ENCODE data around the gene SDK2.

The SDK2 gene

GRCh38 chr17:73531158-73531557, 113.1 kb downstream of the SDK2 start:
- DNase-seq, result no peak

DNA sequence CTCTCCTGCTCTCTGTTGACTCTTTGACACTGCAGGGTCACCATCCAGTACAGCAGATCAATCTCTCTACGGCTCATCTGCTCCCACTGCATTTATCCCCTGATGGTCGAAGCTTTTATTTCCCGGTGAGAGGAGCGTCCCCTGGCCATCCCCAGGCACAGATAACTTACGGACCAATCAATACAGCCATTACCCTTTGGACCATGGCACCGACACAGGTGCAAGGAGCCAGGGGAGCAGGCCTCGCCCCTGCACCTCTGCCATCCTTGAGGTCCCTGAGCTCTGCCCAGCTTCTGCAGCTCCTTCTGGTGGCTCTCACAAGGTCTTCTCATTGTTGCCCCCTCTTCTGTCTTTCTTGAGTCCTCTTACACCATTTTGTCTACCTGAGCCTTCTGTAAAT, 115.6 kb downstream of the SDK2 start:
- DNase-seq, result no peak

GRCh38 chr17:73526952-73527351, 117.3 kb downstream of the SDK2 start:
- no peak for DNase-seq

- DNase-seq, result no peak
Observed at GRCh38 chr17:73524941-73525679, 119.1 kb downstream of the SDK2 start.

DNA sequence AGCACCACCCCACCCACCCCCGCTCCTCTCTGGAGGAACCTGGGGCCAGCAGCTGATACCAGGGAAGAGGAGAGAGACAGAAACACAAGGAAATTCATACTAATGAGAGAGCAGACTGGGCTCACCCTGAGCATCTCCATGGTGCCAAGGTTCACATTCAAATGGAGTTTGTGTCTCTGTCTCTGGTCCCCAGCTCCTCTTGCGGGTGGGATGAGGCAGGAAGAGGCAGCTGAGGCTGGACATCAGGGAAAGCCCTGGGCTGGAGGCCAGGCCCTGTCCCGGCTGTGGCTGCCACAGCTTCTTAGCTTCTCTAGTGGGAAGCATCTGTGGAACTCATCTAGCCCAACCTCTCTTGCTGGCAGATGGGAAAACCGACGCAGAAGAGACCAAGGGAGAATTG, 121.5 kb downstream of the SDK2 start:
- DNase-seq, result no peak

GRCh38 chr17:73522107-73522506, 122.1 kb downstream of the SDK2 start:
- DNase-seq, result no peak

DNA sequence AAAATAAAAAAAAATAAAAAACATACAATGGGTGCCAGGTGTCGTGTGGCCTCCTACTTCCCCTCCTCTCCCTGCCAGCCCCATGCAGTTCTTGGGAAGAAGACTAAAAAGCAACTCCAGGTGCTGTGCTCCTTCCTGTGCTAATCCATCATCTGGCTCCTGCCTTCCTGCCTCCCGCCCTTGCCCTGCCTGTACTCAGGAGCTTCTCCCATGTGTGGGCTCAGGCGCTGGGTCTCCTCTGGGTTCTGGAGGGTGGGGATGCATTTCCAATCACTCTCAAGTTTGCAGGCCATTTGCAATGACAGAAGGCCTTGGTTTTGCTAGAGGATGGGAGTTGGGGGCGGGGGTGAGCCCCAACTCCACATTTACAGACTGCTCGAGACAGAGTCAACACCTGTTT, 122.9 kb downstream of the SDK2 start:
- no peak for DNase-seq

DNA sequence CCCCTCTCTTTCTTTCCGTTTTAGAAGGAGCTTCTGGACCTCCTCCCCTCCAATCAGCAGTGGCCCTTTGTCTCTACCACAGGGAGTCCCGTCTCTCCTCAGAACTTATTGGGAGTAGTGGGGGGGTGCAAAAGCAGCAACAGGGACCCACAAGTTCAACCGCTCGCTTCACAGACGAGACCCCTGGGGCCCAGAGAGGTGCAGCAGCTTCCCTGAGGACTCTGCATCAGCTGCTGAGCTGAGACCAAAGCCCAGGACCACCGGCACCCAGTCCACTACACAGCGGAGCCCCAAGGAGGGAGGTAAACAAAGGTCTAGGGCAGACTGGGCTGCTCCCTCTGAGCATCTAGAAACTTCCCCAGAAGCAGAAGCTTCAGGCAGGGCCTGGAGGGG, 123.9 kb downstream of the SDK2 start:
- no peak for DNase-seq

DNA sequence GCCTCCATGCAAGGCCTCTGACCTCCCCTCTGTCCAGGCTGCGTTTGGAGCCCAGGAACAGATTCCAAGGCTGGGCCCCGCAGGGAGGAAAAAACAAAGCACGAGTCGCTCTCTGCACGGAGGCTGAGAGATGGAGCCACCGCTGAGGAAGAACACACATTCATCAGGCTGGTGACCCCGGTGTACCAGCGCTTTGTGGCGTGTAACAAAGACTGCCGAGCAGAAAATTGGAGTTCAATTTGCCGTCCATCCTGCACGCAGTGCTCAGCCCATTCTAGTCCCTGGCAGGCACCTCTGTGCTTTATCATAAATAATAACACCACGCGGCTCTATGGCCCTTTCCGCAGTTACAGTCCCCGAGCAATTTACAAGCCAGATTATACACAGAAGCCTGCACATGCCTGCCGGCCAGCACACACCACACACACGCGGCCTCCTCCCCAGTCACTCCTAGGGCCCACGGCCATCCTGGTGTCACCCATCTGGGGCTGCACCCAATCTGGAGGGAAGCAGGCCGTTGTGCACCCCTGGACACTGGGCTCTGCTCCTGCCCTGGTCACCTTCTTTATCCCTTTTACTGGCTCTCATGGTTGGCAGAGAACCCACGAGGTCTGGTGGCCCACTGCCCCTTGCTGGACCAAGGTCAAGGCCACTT, 124.4 kb downstream of the SDK2 start:
- no peak for DNase-seq

GRCh38 chr17:73519011-73519410, 125.2 kb downstream of the SDK2 start:
- no peak for DNase-seq

DNA sequence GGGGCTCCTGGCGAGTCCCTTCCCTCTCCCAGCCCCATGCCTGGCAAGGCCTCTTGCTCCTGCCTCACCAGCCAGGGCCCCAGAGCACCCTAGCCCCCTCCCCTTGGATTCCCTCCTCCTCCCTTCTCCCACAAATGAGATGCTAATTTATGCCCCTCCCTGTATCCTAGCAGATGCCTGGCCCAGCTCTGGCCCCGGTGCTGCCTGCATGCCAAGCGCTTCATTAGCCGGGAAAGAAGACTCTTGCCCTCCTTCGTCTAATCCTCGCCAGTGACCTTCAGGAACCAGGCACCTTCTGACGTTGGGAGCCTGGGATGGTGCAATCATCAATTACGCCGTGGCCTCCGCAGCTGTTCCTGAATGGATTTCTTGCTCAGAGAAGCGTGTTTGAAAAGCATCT, 127.8 kb downstream of the SDK2 start:
- no peak for DNase-seq

DNA sequence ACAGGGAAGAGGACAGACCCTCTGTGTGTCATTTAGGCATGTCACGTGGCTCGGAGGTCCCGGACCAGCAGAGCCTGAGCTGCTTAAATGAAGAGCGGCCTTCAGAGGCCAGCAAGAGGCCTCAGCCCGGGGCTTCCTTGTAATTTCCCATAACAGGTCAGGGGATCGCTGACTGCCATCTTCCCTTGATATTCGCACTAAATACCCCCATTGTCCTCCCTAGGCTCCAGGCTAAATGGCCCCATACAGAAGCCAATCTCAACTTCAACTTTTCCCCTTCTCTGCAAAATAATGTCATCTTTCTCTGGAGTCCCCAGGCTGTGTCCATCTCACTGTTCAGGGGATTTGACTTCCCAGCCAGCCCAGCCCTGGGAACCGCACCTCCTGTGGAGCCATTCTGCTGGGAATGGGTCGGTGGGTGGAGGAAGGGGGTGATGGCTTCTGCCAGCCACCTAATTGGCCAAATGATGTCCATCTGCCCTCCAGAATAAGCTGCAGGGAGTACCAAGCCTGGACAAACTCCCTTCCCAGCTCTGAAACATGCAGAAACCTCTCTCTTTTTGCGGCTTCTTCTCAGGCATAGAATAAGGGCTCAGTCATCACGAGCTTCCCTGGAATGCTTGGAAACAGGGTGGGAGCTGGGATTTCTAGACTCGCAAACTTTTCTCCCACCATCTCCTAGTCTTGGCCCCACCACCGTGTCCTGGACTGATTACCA, 129.9 kb downstream of the SDK2 start:
- no peak for DNase-seq

GRCh38 chr17:73513426-73513825, 130.8 kb downstream of the SDK2 start:
- no peak for DNase-seq

DNA sequence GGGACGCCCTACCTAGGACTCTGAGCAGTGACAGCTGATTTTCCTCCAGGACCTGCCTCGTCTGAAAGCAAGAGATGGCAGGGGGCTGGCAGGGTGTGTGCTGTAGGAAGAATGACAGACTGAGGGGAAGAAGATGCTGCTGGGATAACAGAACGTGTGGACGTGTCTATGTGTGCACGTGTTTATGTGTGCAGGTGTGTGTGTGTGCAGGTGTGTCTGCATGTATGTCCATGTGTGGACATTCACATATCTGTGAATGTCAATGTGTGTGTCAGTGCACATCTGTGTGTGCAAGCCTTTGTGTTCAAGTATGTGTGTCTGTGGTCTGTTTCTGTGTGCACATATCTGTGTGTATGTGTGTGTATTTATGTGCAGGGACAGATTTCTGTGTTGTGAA, 132.5 kb downstream of the SDK2 start:
- DNase-seq, result no peak

GRCh38 chr17:73510981-73511718, 133.1 kb downstream of the SDK2 start:
- no peak for DNase-seq

DNA sequence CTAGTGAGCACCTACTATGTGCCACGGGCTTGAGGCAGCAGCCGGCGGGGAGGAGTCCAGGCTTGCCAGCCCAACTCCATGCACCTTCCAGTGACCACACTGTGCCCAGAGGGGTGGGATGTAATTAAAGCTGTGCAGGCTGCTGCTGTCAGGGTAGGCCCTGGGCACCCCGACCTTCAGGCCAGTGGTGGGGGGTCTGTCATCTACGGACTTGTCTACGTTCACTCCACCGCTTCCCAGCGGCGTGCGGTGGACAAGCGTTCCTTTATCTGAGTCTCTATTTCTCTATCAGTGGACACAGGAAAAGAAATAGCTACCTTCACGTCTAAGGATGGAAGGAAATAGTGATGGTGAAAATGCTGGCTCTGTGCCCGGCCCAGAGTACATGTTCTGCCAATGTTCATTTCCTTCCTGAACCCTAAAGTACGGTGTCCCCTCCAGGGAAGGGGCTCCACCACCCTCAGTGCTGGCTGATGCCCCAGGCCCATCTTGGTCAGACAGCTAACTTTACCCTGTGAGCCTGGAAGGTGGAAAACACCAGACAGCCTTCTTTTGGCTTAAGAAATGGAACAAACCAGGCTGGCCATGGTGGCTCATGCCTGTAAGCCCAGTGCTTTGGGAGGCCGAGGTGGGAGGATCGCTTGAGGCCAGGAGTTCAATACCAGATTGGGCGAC, 135.2 kb downstream of the SDK2 start:
- no peak for DNase-seq

DNA sequence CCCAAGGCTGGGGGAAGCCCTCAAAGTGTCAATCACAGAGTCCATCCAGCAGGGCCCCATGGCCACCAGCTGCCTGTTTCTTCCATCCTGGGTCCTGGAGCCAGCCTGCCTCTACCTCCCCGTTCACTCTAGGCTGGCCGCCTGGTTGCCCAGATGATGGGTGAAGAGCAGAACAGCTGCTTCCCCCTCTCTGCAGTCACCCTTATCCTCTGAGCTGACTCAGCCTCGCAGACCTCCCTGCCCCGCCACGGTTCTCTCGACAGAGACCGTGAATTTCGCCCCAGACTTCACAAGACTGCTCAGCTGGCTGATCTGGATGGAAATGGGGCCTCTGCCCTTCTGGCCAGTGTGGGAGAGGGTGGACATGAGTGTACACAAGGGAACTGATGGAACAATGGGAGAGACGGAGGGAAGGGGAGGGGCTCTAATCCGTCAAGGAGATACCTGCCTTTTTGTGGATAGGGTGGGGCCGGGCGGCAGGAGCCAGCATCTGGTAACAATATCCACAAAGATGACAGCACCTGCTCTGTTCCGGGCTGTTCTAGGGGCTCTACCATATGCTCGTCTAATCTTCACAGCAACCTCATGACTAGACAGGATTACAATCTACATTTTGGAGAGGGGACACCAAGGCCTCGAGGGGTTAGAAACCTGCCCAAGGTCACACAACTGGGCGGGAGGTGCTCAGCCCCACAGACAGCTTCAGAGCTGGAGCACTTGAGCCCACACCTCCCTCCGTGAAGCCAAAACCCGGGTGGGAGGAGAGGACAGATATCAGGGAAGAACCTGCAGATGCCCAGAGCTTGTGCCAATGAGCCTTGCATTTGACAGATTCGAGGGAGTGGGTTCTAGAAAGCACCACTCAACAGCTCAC, 136.0 kb downstream of the SDK2 start:
- no peak for DNase-seq

- DNase-seq, result no peak
Observed at GRCh38 chr17:73506470-73507435, 137.5 kb downstream of the SDK2 start.

GRCh38 chr17:73503560-73503959, 140.7 kb downstream of the SDK2 start:
- DNase-seq, result no peak

DNA sequence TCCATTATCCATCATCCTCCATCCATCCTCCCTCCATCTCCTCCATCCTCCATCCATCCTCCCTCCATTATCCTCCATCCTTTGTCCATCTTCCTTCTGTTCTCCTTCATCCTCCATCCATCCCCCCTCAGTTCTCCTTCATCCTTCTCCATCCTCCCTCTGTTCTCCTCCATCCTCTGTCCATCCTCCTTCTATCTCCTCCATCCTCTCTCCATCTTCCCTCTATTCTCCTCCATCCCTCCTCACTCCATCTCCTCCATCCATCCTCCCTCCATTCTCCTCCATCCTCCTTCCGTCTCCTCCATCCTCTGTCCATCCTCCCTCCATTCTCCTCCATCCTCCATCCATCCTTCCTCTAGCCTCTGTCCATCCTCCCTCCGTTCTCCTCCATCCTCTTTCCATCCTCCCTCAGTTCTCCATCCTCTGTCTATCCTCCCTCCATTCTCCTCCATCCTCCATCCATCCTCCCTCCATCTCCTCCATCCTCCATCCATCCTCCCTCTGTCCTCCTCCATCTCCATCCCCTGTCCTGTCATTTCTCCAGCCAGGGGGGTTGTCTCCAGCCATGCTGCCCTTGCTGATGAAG, 143.7 kb downstream of the SDK2 start:
- DNase-seq, result no peak
